Measurements from ENCODE around the gene TSHZ2. TPM values are rescaled to one million over a fixed set of nuclear protein-coding genes. Genes with fewer than 3 reads are reported as not detected.

Gene TSHZ2
- total RNA-seq, 1 donor from 2014 or later, result 5.2 TPM

DNA sequence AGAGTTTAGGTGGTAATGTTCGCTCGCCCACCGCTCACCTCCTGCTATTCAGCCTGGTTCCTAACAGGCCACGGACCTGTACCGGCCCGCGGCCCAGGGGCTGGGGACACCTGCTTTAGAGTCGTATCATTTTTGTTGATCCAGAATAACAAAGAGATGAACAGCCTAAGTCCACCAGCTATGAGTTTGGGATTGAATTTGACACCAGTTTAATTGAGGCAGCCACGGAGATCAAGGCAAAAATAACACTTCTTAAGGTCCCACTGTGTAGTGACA is 108.5 kb downstream of the TSHZ2 start:
- Histone ChIP-seq H3K27me3 (no peaks in the 10 kb centered on the region), H3K9me3 (no peaks in the 10 kb centered on the region), H3K27ac (no peak overlapping the region), H3K4me3 (no peak overlapping the region), H3K36me3 (no peaks in the 10 kb centered on the region), H3K4me1 (peaks cover 14% of the 10 kb centered on the region)
- no peak for DNase-seq
- intact Hi-C loops (cut with DNase I), result no loop called here
- no peak for ATAC-seq
- no peak for TF ChIP-seq CTCF (IDR thresholded peaks at IDR 0.05)

GRCh38 chr20:53080969-53081871 is 109.1 kb downstream of the TSHZ2 start:
- Histone ChIP-seq H3K4me1 (peaks cover 14% of the 10 kb centered on the region), H3K36me3 (no peaks in the 10 kb centered on the region), H3K27ac (no peak overlapping the region), H3K4me3 (no peak overlapping the region), H3K27me3 (no peaks in the 10 kb centered on the region), H3K9me3 (no peaks in the 10 kb centered on the region)
- TF ChIP-seq CTCF (IDR thresholded peaks at IDR 0.05), result no peak
- ATAC-seq (peak; percentile 92), DNase-seq (no peak)
- intact Hi-C loops (cut with DNase I), result no loop called here

DNA sequence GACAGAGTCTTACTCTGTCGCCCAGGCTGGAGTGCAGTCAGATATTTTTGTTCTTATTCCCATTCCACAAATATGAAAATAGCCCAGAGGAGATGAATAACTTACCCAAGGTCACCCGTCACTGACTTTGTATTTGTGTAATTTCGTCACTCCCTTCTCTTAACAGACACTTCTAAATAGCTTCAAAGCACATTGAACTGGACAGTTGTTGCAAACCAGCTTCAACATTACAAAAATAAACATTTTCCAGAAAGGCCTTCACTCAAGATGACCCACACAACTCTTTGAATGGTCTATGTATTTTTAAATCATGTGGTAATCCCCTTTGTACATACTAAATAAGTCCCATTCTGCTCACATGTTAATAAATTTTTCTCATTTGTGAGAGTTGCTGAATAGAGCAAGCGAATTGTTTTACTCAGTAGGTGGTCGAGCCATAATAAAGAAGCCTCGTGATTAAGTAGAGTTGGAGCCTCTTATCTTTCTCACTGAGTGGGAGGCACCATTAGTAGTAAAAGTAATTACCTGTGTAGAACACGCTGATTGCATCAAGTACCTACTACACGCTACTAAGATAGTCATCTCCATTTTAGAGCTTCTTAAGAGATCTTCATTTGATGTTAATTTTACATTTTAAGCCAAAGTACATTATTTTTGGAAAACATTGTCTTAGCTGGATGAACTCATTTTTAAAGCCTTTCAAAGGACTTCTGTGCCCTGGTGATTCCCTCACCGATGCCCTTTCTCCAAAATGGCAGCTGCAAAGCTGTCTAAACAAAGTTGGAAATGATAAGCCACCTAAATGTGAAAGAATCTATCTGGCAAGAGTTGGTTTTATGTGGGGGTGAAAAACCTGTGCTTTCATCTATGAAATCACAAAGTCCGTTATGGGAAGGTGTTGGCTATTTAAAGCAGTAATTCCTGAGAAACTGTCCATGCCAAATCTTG is 110.0 kb downstream of the TSHZ2 start:
- DNase-seq, result no peak
- Histone ChIP-seq H3K4me3 (no peak overlapping the region), H3K9me3 (no peaks in the 10 kb centered on the region), H3K27ac (no peak overlapping the region), H3K36me3 (no peaks in the 10 kb centered on the region), H3K4me1 (peaks cover 14% of the 10 kb centered on the region), H3K27me3 (no peaks in the 10 kb centered on the region)
- intact Hi-C loops (cut with DNase I), result no loop called here
- ATAC-seq, result no peak
- no peak for TF ChIP-seq CTCF (IDR thresholded peaks at IDR 0.05)

GRCh38 chr20:53083411-53083810 is 111.3 kb downstream of the TSHZ2 start:
- intact Hi-C loops (cut with DNase I), result no loop called here
- ATAC-seq (no peak), DNase-seq (no peak)
- H3K9me3 ChIP-seq, result no peaks in the 10 kb centered on the region
- H3K27ac ChIP-seq, result no peak overlapping the region
- no peaks in the 10 kb centered on the region for H3K36me3 ChIP-seq
- no peak for TF ChIP-seq CTCF (IDR thresholded peaks at IDR 0.05)
- H3K27me3 ChIP-seq, result no peaks in the 10 kb centered on the region
- H3K4me1 ChIP-seq, result peaks cover 14% of the 10 kb centered on the region
- H3K4me3 ChIP-seq, result no peak overlapping the region

DNA sequence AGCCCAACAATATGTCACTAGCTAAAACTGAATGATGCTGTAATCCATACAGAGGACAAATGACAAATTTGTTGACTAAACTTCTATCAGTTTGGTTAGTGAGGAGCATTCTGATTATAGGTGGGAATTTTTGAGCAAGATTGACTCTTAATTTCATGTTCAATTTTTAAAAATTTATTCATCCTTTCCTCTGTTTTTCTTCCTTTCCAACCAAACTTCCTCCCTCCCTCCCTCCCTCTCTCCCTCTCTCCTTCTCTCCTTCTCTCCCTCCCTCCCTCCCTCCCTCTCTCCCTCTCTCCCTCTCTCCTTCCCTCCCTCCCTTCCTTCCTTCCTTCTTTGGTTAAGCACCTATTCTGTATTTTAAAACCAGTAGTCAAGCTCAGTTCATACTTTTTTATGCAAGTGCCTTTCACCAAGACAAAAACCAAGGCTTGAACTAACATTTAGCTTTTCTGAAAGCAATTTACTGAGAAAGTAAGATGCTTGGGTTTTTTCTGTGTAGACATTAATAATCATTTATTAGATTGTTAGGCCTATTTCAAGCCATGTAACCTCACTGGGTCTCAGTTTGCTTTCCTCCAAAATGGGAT is 112.3 kb downstream of the TSHZ2 start:
- Histone ChIP-seq H3K27me3 (no peaks in the 10 kb centered on the region), H3K4me3 (no peak overlapping the region), H3K4me1 (peaks cover 14% of the 10 kb centered on the region), H3K36me3 (no peaks in the 10 kb centered on the region), H3K27ac (no peak overlapping the region), H3K9me3 (no peaks in the 10 kb centered on the region)
- no peak for TF ChIP-seq CTCF (IDR thresholded peaks at IDR 0.05)
- no peak for DNase-seq
- ATAC-seq, result no peak
- intact Hi-C loops (cut with DNase I), result no loop called here

Measured in upper lobe of right lung (tissue), 1 donor.